ENCODE data around the gene NINL.

Gene NINL

DNA sequence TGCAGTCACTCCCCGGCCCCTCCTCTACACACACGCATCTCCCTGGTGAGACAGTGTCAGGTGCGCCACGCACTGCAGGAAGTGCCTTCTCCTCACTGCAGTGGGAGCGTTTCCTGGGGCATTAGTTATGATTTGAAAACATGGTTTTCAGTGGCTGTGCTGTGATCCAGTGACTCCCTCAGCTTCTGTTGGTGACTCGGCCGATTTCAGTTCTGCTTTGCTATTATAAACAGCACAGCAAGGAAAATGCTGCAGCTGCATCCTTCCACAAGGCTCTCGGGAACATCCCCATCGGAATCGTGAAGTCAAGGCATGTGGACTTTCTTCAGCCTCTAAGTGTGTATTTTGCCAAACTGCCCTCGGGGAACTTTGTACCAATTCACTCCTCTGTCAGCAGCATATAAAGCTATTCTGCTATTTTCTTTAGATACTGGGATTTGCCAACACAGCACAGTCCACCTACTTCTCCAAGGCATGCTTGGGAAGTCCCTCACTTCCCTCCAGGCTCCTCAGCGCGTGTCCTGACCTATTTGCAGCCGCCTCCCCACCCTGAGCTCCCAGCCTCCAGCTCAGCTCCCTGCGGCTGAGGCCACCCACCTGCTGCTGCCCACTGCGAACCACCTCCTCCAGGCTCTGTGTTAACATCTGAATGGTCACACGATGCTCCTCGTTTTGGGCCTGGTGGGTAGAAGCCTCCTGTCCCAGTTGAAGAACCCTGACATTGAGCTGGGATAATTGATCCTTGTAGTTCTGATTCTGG lies 123.4 kb downstream of the NINL start:
- DNase-seq, result no peak

DNA sequence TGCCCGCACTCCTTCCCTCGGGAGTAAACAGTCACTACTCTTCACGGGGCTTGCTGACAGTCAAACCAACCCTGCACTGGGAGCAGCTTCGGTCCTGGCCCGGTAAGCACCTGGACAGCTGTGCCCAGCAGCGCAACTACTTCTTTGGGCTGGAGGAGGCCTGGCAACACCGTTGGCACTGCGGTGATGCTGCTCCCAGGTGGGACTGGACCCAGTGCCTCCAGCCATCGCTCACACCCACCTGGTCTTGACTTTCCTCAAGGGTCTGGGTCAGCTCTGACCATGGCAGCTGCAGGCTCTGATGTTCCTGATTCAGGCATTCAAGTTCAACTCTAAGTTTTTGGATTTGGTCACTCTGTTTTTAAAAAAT lies 124.1 kb downstream of the NINL start:
- no peak for DNase-seq

DNA sequence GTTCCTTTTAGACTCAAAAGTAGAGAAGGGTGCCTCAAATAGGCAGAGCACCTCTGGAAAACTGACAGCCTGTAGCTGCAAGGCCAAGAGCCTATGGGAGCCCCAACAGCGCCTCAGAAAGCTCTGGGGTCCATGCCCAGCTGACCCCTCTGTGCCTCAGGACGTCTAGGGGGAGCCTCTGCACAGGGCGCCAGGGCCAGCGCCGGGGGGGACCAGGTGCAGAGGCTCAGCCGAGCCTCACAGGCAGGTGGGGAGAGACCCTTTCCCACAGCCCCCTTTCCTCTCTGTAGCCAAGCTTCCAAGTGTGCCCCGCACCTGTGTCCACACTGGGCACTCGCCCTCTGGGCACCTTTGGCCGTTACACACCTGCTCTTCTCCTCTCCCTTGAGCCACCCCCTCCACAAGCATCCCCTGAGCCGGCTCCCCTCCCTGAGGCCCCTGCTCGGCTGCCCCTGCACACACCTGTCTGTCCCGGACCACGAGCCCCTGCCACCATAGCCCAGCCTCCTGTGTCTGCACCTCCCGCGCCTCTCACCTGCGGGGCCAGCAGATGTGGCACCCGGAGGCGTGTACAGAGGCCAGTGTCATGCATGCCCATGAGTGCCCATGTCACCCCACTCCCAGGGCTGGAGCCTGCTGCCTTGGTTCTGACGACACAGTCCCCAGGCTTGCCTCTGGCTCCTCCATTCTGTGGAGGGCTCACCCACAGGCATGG lies 124.6 kb downstream of the NINL start:
- DNase-seq, result no peak

DNA sequence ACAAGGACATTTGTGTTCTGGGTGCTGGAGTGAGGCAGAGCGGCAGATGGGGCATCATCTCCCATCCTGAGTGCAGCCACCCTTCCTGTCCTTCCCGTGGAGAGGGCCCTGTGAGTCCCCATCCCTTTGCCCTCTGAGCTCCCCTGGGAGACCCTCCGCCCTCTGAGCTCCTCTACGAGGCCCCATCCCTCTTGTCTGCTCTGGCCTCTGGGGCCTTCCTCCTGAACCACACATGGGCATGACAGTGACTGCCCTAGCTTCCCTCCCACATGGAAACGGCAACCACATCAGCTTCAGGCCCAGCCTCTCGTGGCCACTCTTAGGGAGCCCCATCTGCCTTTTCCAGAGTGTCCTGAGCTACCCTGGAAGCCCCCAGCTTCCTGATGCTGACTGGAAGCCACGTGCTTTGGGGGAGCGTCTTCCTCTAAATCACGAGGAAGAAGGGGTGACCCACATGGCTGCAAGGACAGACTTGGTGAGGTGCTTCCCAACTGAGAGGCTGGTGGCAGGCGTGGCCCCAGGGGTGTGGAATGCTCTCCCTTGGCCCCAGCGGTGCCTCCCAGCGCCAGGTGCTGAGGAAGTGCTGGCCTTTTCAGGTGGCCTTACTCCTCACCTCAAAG lies 125.3 kb downstream of the NINL start:
- no peak for DNase-seq

DNA sequence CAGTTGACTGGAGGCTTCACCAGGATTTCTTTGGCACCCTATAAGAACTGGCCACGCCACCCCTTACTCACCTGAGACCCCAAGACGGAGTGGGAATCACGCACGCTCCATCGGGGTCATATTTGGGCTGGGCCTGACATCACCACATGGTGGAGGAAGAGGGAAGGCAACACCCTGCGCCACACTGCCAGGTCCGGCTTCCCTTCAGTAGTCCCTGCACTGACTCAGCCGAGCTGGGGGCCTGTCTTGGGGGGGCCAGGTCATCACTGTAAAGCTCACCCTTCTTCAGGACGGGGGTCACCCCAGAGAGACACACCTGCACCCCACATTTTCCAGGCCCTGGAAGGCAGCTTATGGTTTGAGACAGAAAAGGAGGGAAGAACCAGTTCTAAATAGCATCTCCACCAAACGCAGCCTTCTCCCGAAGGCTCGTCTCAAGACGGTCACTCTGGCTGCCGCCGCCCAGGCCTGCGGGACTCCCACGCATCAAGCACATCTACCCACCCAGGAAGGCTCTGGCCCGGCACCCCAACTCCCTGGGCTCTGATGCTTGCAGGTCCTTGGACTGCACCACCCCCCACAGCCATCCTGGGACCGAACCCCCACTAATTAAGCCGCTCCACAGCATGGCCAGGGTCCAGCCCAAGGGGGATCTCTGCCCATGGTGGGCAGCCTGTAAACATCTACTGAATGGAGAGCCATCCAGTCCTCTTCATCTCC lies 126.1 kb downstream of the NINL start:
- no peak for DNase-seq

DNA sequence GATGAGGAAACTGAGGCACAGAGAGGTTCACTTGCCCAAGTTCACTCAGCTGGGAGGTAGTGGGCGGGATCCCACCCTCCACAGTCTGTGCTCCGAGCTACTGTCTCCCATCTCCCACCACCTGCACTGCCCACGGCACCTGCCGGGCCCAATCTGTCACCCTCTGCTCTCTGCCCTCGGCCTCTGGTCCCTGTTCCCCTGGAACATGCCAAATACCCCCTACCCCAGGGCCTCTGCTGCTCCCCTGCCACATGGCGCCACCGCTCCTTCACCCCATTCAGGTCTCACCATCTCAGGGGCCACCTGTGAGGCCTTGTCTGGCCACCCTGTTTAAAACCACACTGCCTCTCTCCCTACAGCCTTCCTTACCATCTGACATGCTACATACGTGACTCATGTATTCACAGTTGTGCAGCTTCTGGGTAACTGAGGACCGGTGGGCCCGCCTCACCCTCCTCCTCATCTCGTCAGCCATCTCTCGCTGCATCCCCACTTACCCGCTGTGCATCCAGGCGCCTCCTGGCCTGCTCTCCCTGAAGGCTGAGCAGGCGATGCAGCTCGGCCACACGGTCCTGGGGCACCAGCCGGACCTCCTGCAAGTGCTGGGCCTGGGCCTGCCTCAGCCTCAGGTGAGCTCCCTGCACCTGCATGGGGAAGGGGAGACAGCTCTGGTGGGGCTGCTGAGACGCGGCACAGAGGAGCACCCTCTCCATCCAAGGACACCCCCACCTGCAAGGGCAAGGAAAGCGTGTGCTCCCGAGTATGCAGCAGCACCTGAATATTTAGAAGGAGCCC lies 127.2 kb downstream of the NINL start:
- no peak for DNase-seq

DNA sequence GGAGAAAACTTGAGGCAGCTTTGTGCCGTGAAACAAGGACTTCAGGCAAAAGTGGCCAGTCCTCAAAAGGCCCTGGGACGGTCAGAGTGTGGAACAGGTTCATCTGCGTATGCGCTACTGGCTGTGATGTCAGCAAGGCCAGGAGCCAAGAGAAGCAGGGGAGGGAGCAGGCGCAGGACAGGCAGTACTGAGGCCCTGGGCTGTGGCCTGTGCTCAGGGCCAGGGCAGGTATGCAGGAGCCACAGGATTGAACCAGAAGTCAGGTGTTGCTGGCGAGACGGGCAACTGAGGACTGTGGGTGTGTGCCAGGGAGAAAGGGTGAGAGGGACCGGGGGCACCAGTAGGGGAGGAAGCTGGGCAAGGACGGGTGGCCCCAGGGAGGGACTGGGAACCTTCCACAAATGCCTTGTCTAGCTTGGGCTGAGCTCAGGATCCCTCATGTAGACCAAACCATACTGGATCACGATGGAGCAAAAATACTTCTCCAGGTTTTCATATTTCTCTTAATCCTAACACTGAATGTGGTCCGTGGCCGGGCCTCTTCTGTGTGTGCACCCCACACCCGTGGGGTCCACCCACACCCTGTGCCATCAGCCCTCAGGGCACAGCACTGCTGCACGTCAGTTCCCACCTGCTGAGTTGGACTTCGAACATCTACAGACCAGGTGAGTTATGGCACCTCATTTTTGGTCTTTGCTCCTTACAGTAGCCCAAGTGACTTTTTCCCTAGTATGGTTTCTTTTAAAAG lies 131.0 kb downstream of the NINL start:
- no peak for DNase-seq

DNA sequence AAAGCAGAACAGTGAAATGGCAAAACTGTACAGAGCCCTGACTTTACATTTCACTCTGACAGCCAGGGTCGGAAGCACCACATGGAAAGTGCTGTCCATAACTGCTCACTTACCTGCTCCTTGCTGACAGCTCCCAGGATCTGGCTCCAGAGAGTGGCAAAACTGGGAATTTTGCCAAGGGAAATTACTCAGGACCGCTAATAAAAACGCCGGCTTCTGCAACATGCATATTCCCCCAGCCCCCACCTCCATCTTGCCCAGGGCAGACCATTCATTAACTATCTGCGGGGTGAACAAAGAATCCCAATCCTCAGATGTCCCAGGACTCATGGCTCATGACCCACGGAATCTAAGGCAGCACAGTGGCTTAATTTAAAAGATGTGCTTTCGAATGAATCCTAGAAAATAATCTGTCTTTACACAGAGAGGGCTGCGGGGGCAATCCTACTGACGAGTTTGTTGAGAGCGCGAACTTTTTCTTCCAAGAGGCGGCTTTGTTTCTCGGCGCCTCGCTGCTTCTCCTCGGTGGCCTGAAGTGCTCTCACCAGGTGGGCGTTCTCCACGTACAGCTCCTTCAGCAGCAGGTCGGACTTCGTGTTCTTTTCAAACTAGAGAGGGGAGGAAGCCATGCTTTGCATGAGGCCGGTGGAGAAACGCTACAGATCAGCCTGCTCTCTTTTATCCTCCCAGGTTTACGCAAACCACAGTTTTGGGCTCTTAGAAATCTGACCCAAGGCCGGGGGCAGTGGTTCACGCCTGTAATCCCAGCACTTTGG lies 132.1 kb downstream of the NINL start:
- no peak for DNase-seq

DNA sequence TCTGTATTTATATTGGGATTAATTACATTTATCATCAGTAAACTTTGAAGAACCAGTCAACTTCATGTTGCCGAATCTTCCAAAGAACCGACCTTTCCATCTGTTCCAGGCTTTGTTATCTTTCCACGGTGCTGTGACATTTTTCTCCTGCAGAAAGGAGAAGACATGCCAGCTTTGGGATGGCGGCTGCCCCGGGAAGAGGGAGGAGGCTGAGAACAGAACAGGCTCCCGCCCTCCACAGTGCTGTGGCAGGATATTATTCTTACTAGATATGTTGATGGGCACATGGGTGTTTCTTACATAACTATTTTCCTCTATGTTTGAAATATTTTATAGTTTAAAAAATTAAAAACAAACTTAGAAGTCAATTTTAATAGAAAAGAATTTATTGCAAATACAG lies 133.0 kb downstream of the NINL start:
- DNase-seq, result no peak

DNA sequence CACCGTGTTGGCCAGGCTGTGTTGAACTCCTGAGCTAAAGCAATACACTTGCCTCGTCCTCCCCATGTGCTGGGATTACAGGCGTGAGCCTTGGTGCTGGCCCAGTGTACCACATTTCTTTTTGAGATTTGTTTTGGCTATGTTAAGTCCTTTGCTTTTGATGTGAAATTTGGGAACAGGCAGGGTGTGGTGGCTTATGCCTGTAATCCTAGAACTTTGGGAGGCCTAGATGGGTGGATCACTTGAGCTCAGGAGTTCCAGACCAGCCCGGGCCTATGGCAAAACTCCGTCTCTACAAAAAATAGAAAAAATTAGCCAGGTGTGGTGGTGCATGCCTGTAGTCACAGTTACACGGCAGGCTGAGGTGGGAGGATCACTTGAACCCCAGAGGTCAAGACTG lies 137.7 kb downstream of the NINL start:
- no peak for DNase-seq

DNA sequence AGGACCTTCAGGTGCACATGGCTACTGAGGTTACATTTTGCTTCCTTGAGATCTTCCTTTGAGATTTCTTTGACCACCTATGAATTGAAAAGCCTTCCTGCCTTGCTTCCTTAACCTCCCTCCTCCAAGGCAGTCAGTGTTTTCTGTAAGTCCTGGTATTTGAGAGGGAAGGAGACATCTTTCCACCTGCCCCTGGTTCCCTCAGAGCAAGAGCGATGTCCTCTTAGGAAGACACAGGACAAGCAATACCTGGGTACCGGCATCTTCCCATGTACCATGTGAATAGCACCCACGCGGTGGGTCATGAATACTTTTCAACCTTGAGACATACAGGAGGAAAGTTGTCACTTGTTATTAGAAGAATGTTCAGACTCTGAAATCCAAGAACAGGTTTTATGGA lies 140.8 kb downstream of the NINL start:
- DNase-seq, result no peak

DNA sequence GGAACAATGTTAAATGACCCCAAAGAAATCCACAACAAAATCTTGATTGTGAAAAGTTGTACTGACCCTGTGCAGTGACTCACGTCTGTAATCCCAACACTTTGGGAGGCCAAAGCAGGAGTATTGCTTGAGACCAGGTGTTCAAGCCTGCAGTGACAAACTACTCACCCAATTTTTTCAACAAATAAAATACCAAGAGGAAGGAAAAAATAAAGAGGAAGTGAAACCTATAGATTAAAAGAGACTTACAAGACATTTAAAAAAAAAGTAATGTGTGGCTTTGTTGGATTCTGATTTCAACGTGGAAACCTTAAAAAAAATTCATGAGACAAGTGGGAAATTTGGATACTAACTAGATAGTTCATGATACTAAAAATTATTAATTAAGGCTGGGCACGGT lies 146.0 kb downstream of the NINL start:
- DNase-seq, result no peak

DNA sequence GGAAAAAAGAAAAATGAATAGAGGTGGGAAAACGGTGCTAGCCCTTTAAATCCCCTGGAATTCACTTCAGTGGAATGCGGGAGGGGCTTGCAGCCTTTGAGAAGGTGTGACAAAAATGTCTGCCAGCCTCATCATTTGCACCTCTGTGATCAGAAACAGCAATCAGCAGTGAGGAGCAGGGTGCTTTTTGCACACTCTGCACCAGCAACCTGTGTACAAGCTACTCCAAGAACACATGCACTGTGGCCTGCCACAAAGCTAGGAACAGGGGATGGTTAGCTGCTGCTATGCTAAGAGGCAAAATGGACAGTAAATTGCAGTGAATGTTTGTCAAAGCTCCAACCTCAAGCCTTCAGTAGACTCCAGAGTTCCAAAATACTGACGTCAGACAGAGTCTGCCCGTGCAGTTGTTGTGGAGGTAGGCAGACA lies 148.2 kb downstream of the NINL start:
- DNase-seq, result no peak

DNA sequence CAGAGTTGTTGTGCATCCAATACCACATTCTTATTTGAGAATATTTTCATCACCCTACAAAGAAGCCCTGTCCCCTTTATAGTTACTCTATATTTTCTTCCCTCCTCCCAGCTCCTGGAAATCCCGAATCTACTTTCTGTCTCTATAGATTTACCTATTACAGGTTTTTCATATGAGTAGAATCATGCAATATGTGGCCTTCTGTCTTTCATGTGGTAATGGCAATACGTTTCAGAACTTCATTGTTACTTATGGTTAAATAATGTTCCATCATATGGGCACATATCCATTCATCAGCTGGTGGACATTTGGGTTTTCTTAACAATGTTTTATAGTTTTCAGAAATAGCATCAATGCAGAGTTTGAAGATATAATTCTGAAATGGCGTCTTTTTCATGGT lies 160.8 kb downstream of the NINL start:
- no peak for DNase-seq

DNA sequence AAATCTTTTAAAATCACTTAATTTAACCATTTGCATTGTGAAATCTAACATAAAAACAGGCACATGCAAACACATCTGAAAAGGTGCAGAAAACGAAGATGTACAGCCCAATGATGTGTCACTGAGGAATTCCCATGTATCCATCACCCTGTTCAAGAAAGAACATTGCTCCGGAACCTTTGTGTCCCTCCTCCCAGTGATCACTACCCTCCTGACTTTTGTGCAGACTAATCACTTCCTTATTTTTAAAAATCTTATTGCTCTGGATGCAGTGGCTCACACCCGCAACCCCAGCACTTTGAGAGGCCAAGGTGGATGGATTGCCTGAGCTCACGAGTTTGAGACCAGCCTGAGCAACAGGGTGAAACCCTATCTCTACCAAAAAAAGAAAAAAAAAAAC lies 163.3 kb downstream of the NINL start:
- DNase-seq, result no peak

DNA sequence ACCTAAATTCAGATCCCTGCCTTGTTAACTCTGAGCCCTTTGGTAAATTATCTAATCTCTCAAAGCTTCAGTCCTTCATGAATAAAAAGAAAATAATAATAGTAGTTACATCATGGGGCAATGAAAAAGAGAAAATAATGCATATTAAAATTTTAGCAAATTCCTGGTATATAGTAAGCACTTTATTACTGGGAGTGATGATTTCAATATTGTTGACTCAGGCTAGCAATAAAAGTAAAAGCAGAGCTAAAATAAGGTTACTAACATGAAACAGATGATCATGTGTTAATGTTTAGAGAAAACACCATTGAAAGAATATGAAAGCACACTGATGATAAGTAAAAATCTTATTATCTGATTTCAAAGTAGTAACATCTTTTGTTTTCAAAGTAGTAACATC lies 164.2 kb downstream of the NINL start:
- no peak for DNase-seq

DNA sequence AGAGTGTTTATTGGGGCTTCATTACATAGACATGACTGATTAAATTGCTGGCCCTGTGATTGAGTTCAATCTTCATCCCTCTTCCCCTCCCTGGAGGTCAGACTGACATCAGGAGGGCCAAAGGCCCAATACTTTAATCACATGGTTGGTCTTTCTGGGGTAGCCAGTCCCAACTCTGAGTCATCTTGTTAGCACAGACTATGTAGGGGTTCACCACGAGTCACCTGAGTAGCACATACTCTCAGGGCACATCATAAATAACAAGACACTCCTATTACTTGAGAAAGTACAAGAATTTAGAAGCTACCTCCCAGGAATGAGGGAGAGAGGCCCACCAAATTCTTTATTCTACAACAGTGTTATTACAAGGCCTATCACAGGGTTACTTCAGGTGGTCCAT lies 166.6 kb downstream of the NINL start:
- DNase-seq, result no peak

DNA sequence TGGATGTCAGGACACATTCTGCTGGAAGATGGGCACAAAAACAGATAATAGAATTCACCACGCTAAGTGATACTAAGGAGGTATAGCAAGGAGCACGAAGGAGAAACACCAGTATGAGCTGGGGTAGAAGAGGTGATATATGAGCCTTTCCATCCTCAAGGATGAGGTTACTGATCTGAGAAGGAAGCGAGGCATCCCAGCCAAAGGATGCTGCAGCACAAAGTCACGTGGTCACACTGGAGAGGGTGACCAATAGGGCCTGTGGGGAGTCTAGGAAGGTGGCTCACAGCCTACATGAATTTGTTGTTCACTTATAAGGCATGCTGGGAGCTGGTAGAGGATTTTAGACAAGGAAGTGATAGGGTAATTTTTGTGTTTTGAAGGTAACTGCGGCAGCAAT lies 176.4 kb downstream of the NINL start:
- no peak for DNase-seq

DNA sequence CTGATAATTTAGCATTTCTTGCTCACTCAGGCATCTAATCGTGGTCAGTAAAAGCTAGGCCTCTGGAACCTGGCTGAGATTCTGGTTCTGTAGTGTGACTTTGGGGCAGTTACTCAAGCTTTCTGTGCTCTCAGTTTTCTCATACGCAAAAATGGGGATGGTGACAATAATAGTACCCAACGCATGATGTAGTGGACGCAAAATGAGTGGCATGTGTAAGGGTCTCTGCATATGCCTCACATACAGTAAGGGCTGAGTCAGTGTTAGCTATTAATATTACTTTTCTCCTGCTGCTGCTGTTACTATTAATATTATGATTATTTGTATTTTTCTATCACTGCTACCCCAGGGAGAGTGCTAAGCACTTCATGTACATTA lies 177.2 kb downstream of the NINL start:
- no peak for DNase-seq

DNA sequence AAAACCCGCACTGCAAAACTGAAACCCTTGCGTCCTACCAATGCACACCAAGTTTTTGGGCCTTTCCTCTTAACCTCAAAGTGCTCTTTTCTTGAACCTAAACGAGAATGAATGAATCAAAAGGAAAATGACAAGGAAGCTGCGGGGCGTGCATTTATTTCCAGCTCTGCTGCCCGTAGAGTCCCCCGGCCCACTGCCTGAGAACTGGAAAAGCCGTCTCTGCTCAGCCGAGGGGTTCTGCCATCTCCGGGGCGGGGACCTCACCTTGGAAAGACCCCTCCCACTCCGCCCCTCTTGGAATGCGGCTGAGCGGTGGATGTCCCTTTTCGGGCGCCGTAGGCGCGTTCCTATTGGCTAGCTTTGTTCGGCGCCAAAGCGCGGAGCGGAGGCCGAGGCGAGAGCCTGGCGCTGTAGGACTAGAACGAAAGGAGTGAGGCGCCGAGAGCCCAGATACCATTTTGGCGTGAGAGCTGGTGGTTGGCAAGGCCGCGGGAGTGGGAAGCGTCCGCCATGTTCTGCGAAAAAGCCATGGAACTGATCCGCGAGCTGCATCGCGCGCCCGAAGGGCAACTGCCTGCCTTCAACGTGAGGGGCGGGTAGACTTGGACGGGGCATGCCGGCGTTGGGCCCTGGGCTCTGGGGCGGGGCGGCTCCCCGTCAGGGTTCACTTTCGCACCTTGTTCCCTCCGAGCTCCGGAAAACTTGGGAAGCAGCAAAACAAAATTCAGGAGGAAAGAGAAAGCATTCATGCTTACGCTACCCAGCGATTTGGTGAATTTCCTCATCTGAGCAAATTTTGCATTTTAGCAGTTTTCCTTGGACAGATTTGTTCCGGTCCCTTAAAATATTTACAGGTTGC lies 177.8 kb downstream of the NINL start, which contains the start of gene GINS1:
GINS1 (plus strand) TSS at position 363 of the 859 bp plus-strand sequence; CDS start at position 511, 148 bp downstream.
- peak; percentile 93 for DNase-seq

All from stimulated activated CD4-positive, alpha-beta T cell treated with anti-CD3 and anti-CD28 coated beads, Interleukin-15, amount 100 ng/mL, for 24 hours (primary cell).